Neutrophil (primary cell): ENCODE results near the gene SPATA31D4.
"Not testable (repeated sequence)": the region's sequence is repeated elsewhere in the genome, so short reads cannot be mapped to it uniquely, and the experiment has no call there.

Experiments used
- H3K27ac ChIP-seq: fragments of 200-600 bp; sonication (generic); 2 replicates; pipeline ENCODE4 v1.5.1; 2016; ENCODE audit warnings: mild to moderate bottlenecking, moderate library complexity
- H3K27me3 ChIP-seq: fragments of 200-600 bp; sonication (generic); 2 replicates; pipeline ENCODE4 v1.6.0; 2016; ENCODE audit warnings: mild to moderate bottlenecking
- H3K36me3 ChIP-seq: fragments of 200-600 bp; sonication (generic); 2 replicates; pipeline ENCODE4 v1.5.1; 2017
- H3K4me1 ChIP-seq, 2 experiments: fragments of 200-600 bp in 1 of 2; sonication (generic) in 1 of 2; 1 replicate in 1 of 2; 2 replicates in 1 of 2; pipeline versions ENCODE4 v1.5.1 to v1.6.1; 2013 to 2016; ENCODE audit warnings: low read depth in 1 of 2, low read length in 1 of 2, mild to moderate bottlenecking in 1 of 2, moderate library complexity in 1 of 2; ENCODE audit not compliant: control insufficient read depth in 1 of 2, insufficient read depth in 1 of 2
- H3K4me3 ChIP-seq, 2 experiments: fragments of 200-600 bp in 1 of 2; sonication (generic) in 1 of 2; 1 replicate in 1 of 2; 2 replicates in 1 of 2; pipeline ENCODE4 v1.5.1; 2013 to 2016; ENCODE audit warnings: low read depth in 1 of 2, low read length in 1 of 2, mild to moderate bottlenecking in 1 of 2, moderate library complexity in 1 of 2
- H3K9me3 ChIP-seq: fragments of 200-600 bp; sonication (generic); 2 replicates; pipeline ENCODE4 v1.5.1; 2016
- TF ChIP-seq, protein P1 (sequence below): fragments of 200-600 bp; sonication (generic); IDR thresholded peaks from 2 replicates; pipeline ENCODE4 v1.5.1; 2016; ENCODE audit warnings: antibody characterized with exemption

The SPATA31D4 gene

DNA sequence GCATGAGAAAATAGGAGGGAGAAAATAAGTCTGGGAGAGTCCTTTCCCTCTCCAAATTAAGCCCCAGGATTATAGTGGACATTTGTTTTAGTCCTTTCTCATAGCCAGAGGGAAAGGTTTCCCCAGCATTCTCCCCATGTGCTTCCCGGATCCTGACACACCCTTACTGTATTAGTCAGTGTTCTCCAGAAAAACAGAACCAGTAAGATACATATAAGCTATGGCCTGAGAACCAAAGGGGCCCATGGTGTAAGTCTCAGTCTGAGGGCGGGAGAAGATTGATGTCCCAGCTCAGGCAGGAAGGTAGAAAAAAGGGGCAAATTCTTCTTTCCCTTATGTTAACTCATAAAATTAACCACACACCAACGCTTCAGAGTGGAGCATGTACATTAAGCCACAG is 25.6 kb upstream of the SPATA31D4 start:
- no peaks in the 10 kb centered on the region for H3K36me3 ChIP-seq
- H3K27ac ChIP-seq = no peak overlapping the region
- H3K4me3 ChIP-seq = no peak overlapping the region
- TF ChIP-seq, protein P1, sequence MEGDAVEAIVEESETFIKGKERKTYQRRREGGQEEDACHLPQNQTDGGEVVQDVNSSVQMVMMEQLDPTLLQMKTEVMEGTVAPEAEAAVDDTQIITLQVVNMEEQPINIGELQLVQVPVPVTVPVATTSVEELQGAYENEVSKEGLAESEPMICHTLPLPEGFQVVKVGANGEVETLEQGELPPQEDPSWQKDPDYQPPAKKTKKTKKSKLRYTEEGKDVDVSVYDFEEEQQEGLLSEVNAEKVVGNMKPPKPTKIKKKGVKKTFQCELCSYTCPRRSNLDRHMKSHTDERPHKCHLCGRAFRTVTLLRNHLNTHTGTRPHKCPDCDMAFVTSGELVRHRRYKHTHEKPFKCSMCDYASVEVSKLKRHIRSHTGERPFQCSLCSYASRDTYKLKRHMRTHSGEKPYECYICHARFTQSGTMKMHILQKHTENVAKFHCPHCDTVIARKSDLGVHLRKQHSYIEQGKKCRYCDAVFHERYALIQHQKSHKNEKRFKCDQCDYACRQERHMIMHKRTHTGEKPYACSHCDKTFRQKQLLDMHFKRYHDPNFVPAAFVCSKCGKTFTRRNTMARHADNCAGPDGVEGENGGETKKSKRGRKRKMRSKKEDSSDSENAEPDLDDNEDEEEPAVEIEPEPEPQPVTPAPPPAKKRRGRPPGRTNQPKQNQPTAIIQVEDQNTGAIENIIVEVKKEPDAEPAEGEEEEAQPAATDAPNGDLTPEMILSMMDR = no peak
- H3K4me1 ChIP-seq = no peaks in the 10 kb centered on the region
- no peaks in the 10 kb centered on the region for H3K9me3 ChIP-seq
- H3K27me3 ChIP-seq = no peaks in the 10 kb centered on the region

DNA sequence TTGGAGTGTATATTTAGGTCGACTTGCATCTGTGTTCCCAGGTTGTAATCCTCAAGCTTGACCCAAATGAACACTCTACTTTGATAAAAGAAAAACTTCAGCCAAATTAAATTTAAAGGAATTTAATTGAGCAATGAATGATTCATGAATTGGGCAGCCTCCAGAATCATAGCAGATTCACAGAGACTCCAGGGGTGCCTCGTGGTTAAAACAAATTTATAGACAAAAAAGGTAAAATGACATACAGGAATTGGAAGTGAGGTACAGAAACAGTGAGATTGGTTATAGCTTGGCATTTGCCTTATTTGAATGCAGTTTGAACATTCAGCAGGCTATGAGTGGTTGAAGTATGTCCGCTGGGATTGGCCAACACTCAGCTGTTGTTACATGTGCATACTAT is 21.6 kb upstream of the SPATA31D4 start:
- TF ChIP-seq, protein P1 = no peak
- Histone ChIP-seq H3K4me3 (no peak overlapping the region), H3K36me3 (no peaks in the 10 kb centered on the region), H3K4me1 (no peaks in the 10 kb centered on the region), H3K9me3 (no peaks in the 10 kb centered on the region), H3K27me3 (no peaks in the 10 kb centered on the region), H3K27ac (no peak overlapping the region)

DNA sequence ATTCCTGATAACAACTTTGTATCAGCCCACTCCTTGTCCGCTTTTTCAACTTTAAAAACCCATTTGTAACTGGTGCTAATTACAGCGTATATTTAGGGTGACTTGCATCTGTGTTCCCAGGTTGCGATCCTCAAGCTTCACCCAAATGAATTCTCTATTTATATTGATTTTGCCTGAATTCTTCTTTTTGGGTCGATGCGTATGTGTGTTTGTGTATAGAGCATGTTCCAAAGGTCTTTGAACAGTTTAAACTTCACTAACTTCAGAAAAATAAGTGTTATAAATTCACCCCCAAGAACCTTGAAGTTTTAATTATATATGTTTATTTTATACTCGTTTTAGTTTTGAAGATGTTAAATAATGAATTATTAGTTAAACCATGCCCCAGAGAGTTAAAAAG is 16.1 kb upstream of the SPATA31D4 start:
- no peak overlapping the region for H3K27ac ChIP-seq
- H3K4me3 ChIP-seq = no peak overlapping the region
- TF ChIP-seq, protein P1 = no peak
- H3K9me3 ChIP-seq = no peaks in the 10 kb centered on the region
- no peaks in the 10 kb centered on the region for H3K36me3 ChIP-seq
- H3K27me3 ChIP-seq = no peaks in the 10 kb centered on the region
- H3K4me1 ChIP-seq = no peaks in the 10 kb centered on the region

DNA sequence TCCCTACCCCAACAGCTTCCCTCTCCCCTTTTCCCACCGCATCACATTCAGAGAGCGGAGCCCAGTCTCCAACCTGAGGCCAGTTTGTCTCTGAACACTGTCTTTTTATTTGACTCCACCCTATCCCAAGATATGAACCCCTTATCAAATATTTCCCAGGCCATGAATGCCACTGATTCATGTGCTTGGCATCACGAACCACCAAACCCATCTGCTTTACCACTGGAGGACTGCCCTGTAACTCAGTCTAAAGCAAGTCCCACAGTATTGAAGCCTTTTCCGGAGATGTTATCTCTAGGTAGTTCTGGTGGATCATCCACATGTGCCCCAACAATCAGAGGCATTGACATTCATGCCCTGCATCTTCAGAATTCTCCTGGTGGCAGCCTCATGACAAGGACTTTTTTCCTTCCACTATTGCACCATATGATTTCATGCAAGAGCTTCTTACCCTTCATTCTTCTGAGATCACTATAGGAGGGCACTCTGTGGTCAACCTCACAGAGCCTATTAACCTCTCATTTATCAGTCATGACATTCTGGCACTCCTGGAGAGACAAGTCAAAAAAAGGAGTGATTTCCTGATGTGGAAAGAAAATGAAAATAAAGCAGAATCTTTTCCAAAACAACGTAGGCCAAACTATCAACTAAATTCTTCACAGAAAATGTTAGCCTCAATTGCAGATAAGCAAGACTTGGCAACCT is 12.3 kb upstream of the SPATA31D4 start:
- Histone ChIP-seq H3K36me3 (no peaks in the 10 kb centered on the region), H3K27ac (no peak overlapping the region), H3K27me3 (no peaks in the 10 kb centered on the region), H3K9me3 (no peaks in the 10 kb centered on the region), H3K4me3 (no peak overlapping the region), H3K4me1 (no peaks in the 10 kb centered on the region)
- TF ChIP-seq, protein P1 = no peak

GRCh38 chr9:81918507-81918906 is 9.7 kb upstream of the SPATA31D4 start:
- not testable (repeated sequence) for H3K9me3 ChIP-seq, H3K27me3 ChIP-seq, H3K27ac ChIP-seq, H3K4me1 ChIP-seq, H3K4me3 ChIP-seq, H3K36me3 ChIP-seq

- not testable (repeated sequence) for H3K4me3 ChIP-seq, H3K27me3 ChIP-seq, H3K27ac ChIP-seq, H3K4me1 ChIP-seq, H3K36me3 ChIP-seq, H3K9me3 ChIP-seq
Observed at GRCh38 chr9:81930147-81930546, 1.9 kb downstream of the SPATA31D4 start.

DNA sequence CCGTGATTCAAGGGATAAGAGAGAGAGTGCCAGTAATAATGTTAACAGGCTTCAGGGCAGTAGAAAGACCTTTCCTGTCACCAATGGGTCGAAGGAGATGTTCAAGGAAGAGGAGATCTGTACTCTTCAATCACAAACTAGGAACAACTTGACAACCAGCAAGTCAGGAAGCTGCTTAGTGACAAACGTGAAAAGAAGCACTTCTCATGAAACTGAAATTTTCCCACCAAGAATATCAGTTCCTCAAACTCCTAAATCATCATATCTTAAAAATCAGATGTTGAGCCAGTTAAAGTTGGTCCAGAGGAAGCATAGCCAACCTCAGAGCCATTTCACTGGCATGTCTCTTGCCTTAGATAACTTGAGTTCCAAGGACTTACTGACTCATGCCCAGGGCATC is 5.3 kb downstream of the SPATA31D4 start:
- not testable (repeated sequence) for H3K4me3 ChIP-seq, H3K27ac ChIP-seq, H3K36me3 ChIP-seq, H3K4me1 ChIP-seq, H3K27me3 ChIP-seq, H3K9me3 ChIP-seq

DNA sequence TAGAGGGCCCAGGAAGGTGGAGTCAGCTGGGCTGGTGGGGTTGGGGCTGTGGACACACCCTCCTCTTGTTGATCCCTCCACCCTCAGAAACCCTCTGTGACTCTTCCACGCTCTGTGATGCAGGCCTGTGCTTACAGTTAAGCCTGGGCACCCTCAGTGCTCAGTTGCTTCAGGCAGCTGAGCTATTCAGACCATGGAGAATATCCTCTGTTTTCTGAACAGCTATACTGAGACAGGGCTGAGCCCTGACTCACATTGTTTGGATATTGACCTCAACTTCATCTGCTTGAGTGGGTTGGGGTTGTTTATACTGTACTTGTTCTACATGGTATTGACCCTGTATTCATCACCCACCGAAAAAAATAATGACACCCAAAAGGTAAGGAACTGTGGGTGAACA is 15.2 kb downstream of the SPATA31D4 start, which contains the start of gene SPATA31D3:
TSS of gene SPATA31D3 (plus strand) at position 108 of the 400 bp plus-strand sequence. CDS start at position 194, 86 bp downstream.
- not testable (repeated sequence) for H3K36me3 ChIP-seq, H3K27ac ChIP-seq, H3K4me3 ChIP-seq, H3K4me1 ChIP-seq, H3K27me3 ChIP-seq, H3K9me3 ChIP-seq

DNA sequence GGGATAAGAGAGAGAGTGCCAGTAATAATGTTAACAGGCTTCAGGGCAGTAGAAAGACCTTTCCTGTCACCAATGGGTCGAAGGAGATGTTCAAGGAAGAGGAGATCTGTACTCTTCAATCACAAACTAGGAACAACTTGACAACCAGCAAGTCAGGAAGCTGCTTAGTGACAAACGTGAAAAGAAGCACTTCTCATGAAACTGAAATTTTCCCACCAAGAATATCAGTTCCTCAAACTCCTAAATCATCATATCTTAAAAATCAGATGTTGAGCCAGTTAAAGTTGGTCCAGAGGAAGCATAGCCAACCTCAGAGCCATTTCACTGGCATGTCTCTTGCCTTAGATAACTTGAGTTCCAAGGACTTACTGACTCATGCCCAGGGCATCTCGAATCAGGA is 20.4 kb downstream of the SPATA31D4 start:
- not testable (repeated sequence) for H3K4me3 ChIP-seq, H3K36me3 ChIP-seq, H3K9me3 ChIP-seq, H3K27ac ChIP-seq, H3K4me1 ChIP-seq, H3K27me3 ChIP-seq
